Endothelial cell (in vitro differentiated cells): Measurements from ENCODE around the gene KMT2B. TPM values are rescaled to one million over a fixed set of nuclear protein-coding genes. Genes with fewer than 3 reads are reported as not detected.

Source experiments
- DNase-seq: peaks from one replicate; pipeline ENCODE4 v3.0.0; 2021; ENCODE audit warnings: low spot score
- H3K27ac Mint-ChIP-seq: one replicate; pipeline ENCODE4 v1.8.0; 2021; ENCODE audit warnings: mixed read lengths, inconsistent platforms; ENCODE audit not compliant: unreplicated experiment
- H3K27me3 Mint-ChIP-seq: one replicate; pipeline ENCODE4 v1.8.0; 2021; ENCODE audit warnings: mild to moderate bottlenecking, moderate library complexity, mixed read lengths, inconsistent platforms; ENCODE audit not compliant: unreplicated experiment
- H3K36me3 Mint-ChIP-seq: one replicate; pipeline ENCODE4 v1.8.0; 2021; ENCODE audit warnings: mild to moderate bottlenecking, low read depth, mixed read lengths, inconsistent platforms; ENCODE audit not compliant: unreplicated experiment
- H3K4me1 Mint-ChIP-seq: one replicate; pipeline ENCODE4 v1.8.0; 2021; ENCODE audit warnings: mild to moderate bottlenecking, mixed read lengths, inconsistent platforms; ENCODE audit not compliant: unreplicated experiment
- H3K4me3 Mint-ChIP-seq: one replicate; pipeline ENCODE4 v1.8.0; 2021; ENCODE audit warnings: mild to moderate bottlenecking, mixed read lengths, inconsistent platforms; ENCODE audit not compliant: unreplicated experiment
- H3K9me3 Mint-ChIP-seq: one replicate; pipeline ENCODE4 v1.8.0; 2021; ENCODE audit warnings: mixed read lengths, inconsistent platforms; ENCODE audit not compliant: unreplicated experiment
- CTCF ChIP-seq: fragments of 200-600 bp; sonication (generic); IDR thresholded peaks from one replicate; pipeline ENCODE4 v1.5.0; 2021; ENCODE audit warnings: antibody characterized with exemption; ENCODE audit not compliant: unreplicated experiment
- total RNA-seq: library from RNA; stranded (reverse); fragmentation: NEBNext Ultra II Directional; extraction: Animal tissue kit (Norgen Biotek cat#: 25700); gene quantifications from one replicate; pipeline ENCODE4 v1.2.1, GENCODE V29; 2021; ENCODE audit not compliant: unreplicated experiment

KMT2B gene
- total RNA-seq, 1 donor from 2014 or later = 51.7 TPM

- Mint-ChIP-seq H3K36me3 (no peaks in the 10 kb centered on the region), H3K4me1 (peaks cover 3% of the 10 kb centered on the region), H3K4me3 (peak overlapping the region; percentile 97), H3K9me3 (no peaks in the 10 kb centered on the region), H3K27ac (peak overlapping the region; percentile 37), H3K27me3 (peaks cover 4% of the 10 kb centered on the region)
- no peak for TF ChIP-seq CTCF
- DNase-seq = peak; percentile 88
These were observed 15.4 kb upstream of the KMT2B start for GRCh38 chr19:35702223-35703012.

- no peak overlapping the region for H3K27ac Mint-ChIP-seq
- H3K4me1 Mint-ChIP-seq = peaks cover 3% of the 10 kb centered on the region
- H3K9me3 Mint-ChIP-seq = no peaks in the 10 kb centered on the region
- DNase-seq = no peak
- H3K4me3 Mint-ChIP-seq = no peak overlapping the region
- H3K36me3 Mint-ChIP-seq = no peaks in the 10 kb centered on the region
- no peak for TF ChIP-seq CTCF
- peaks cover 4% of the 10 kb centered on the region for H3K27me3 Mint-ChIP-seq
These were observed 14.5 kb upstream of the KMT2B start for GRCh38 chr19:35703343-35703742.

DNA sequence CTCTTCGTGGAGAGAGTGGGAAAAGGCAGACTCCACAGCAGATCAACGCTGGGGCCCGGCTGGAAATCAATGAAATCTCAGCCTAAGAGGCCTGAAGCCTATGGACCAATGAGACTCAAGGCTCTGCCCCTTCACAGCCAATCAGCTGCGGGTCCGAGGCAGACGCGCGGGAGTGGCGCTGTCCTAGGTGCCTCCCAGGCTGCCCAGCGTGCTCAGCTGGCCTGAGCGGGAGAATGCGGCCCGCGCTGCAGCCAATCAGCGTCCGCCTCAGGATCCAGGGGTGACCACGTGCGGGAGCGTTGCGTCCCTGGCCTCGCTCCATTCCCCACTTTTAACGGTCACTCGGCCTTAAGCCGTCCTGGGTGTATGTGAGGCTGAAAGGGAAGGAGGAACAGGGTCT lies 13.6 kb upstream of the KMT2B start, which contains the start of gene ZBTB32:
Gene ZBTB32 (plus strand): TSS at position 341 of the 400 bp plus-strand sequence. CDS start 10,069 bp downstream, outside the sequence.
- H3K36me3 Mint-ChIP-seq = no peaks in the 10 kb centered on the region
- H3K4me3 Mint-ChIP-seq = no peak within 1 kb of the TSS

DNA sequence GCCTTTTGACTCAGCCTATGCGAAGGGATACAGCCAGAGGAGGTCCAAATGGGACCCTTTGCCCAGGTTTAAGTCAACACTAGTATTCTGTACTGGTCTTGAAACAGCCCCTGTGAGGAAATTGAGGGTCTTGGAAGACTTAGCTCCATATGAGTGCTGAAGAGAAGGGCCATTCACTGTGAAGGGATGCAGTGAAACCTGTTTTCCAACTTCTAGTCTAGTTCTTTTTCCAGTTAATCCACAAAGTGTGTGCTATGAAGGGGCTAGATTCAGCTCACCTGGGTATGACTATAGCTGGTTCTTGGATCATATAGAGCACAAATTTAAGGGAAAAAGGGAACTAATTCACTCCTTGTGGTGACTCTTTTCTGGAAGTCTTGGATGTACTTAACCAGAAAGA lies 9.4 kb upstream of the KMT2B start:
- H3K27ac Mint-ChIP-seq = no peak overlapping the region

More for the DNA sequence above, 13.6 kb upstream of the KMT2B start, which contains the start of gene ZBTB32:
- H3K27me3 Mint-ChIP-seq = peaks cover 4% of the 10 kb centered on the region
- no peak for TF ChIP-seq CTCF
- peak; percentile 37 for DNase-seq
- no peak within 1 kb of the TSS for H3K27ac Mint-ChIP-seq
- no peaks in the 10 kb centered on the region for H3K9me3 Mint-ChIP-seq
- H3K4me1 Mint-ChIP-seq = peaks cover 3% of the 10 kb centered on the region

More for the DNA sequence above, 9.4 kb upstream of the KMT2B start:
- no peaks in the 10 kb centered on the region for H3K4me1 Mint-ChIP-seq
- no peak for TF ChIP-seq CTCF
- no peak overlapping the region for H3K4me3 Mint-ChIP-seq
- no peak for DNase-seq
- no peaks in the 10 kb centered on the region for H3K36me3 Mint-ChIP-seq
- H3K27me3 Mint-ChIP-seq = no peaks in the 10 kb centered on the region
- H3K9me3 Mint-ChIP-seq = no peaks in the 10 kb centered on the region
